Sigmoid colon (tissue), 7 donors: Measurements from ENCODE around the gene LILRA2. TPM values are rescaled to one million over a fixed set of nuclear protein-coding genes. Genes with fewer than 3 reads are reported as not detected.
"Not testable (repeated sequence)": the region's sequence is repeated elsewhere in the genome, so short reads cannot be mapped to it uniquely, and the experiment has no call there.

ENCODE experiments used
- DNase-seq: peaks from one replicate; pipeline ENCODE4 v3.0.0-alpha.2; 2019
- H3K27ac ChIP-seq, 4 donors: fragments of 200-600 bp; sonication (generic); one replicate each; pipeline ENCODE4 v1.5.1; 2016 to 2019; ENCODE audit warnings: mild to moderate bottlenecking in 1 of 4
- H3K27me3 ChIP-seq, 3 donors: fragments of 200-600 bp; sonication (generic); one replicate each; pipeline ENCODE4 v1.5.1; 2019; ENCODE audit warnings: mild to moderate bottlenecking in 1 of 3
- H3K36me3 ChIP-seq, 4 donors: fragments of 200-600 bp; sonication (generic); one replicate each; pipeline ENCODE4 v1.5.1; 2016 to 2019
- H3K4me1 ChIP-seq, 4 donors: fragments of 200-600 bp; sonication (generic); one replicate each; pipeline ENCODE4 v1.5.1; 2017 to 2019
- H3K4me3 ChIP-seq, 4 donors: fragments of 200-600 bp; sonication (generic); one replicate each; pipeline ENCODE4 v1.5.1; 2017 to 2019; ENCODE audit warnings: mild to moderate bottlenecking in 2 of 4, moderate library complexity in 1 of 4
- H3K9me3 ChIP-seq, 4 donors: fragments of 200-600 bp in 3 of 4; sonication (generic) in 3 of 4; one replicate each; pipeline versions ENCODE4 v1.5.1 to v1.6.1; 2013 to 2019
- EP300 ChIP-seq, 4 donors: sonication (generic); formaldehyde crosslinking; IDR thresholded peaks; one replicate each; pipeline ENCODE4 v1.6.1; 2017; ENCODE audit warnings: antibody characterized with exemption in 4 of 4
- POLR2A ChIP-seq, 2 donors: fragments of 450-650 bp; IDR thresholded peaks; one replicate each; pipeline ENCODE4 v1.6.1; 2016; ENCODE audit warnings: antibody characterized with exemption in 2 of 2, mild to moderate bottlenecking in 2 of 2, moderate library complexity in 2 of 2
- POLR2AphosphoS5 ChIP-seq, 4 donors: sonication (generic); formaldehyde crosslinking; IDR thresholded peaks; one replicate each; pipeline ENCODE4 v1.6.1; 2017; ENCODE audit warnings: antibody characterized with exemption in 4 of 4
- WGBS, 2 donors: extraction: QIAGEN DNeasy Blood & Tissue Kit; methylation state at CpG; one replicate each; pipeline ENCODE4 v1.1.7; 2013; 5-methylcytosine and 5-hydroxymethylcytosine counted together
- intact Hi-C: fragments of 100-400 bp; cut with DNase I; formaldehyde crosslinking; loops from one replicate; pipeline ENCODE4 v1.15.1; 2023
- polyA plus RNA-seq, 3 donors: library from polyadenylated mRNA; stranded (reverse); fragments of 200-250 nt; gene quantifications; one replicate each; pipeline ENCODE4 v1.2.3, GENCODE V29; 2013
- total RNA-seq, 4 donors: library from RNA; depleted of rRNA; stranded (reverse); fragments of >200 nt; gene quantifications; one replicate each; pipeline ENCODE4 v1.1.0, GENCODE V29; 2016
- TF ChIP-seq, protein P1 (sequence below), 4 experiments: fragments of 450-650 bp in 3 of 4; fragments of 200-600 bp in 1 of 4; IDR thresholded peaks; one replicate each; pipeline ENCODE4 v1.5.1; 2016 to 2019; ENCODE audit warnings: antibody characterized with exemption in 4 of 4, mild to moderate bottlenecking in 3 of 4, moderate library complexity in 2 of 4
- donor health status: healthy with polysubstance abuse.
- donor health status: Bipolar disorder and iron deficiency.
- donor health status: healthy.

Gene LILRA2
- total and polyA plus RNA-seq, 7 donors = 0.66 to 3.4 (median 3.2) TPM; not detected in 1

DNA sequence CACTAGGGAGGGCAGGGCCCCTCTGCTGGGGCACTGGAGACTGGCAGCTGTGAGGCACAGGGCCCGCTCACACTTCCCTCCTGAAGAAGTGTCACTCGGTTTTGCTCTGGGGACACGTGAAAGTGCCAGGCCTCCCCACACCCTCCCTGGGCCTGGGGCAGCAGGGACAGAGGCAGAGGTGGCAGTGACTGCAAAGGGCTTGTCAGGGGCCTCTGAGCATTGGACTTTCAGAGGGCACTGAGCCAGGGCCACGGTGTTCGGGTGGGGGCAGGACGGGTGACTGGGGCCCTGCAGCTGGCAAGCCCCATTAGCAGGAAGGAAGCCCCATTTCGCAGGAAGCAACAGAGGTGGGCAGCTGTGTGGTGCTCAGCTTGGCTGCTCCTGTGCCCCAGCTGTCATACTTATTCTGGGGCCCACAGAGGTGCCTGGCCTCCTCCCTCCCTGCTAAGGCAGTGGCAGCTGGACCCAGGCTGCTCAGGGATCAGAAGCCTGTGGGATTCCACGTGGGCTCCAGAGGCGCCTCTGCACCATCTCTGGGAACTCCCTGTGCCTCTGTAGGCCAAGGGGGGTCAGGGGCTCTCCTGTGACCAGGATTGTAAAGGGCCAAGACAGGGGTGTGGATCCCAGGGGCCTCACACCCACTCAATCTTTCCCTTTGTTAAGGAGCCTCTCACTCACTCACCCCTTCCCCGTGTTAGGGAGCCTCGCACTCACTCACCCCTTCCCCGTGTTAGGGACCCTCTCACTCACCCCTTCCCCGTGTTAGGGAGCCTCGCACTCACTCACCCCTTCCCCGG lies 51.5 kb downstream of the LILRA2 start:
- H3K9me3 ChIP-seq, H3K4me3 ChIP-seq, DNase-seq, intact Hi-C loops, H3K27ac ChIP-seq, H3K36me3 ChIP-seq, H3K27me3 ChIP-seq, H3K4me1 ChIP-seq: not testable (repeated sequence)
- 54 to 69% methylated on average over 10 to 14 of the region's 15 CpGs for WGBS, 2 donors

GRCh38 chr19:54626757-54627156 lies 53.2 kb downstream of the LILRA2 start:
- TF ChIP-seq POLR2AphosphoS5 (IDR thresholded peaks at IDR 0.05) = no peak
- TF ChIP-seq POLR2A (IDR thresholded peaks at IDR 0.05) = no peak
- TF ChIP-seq, protein P1, sequence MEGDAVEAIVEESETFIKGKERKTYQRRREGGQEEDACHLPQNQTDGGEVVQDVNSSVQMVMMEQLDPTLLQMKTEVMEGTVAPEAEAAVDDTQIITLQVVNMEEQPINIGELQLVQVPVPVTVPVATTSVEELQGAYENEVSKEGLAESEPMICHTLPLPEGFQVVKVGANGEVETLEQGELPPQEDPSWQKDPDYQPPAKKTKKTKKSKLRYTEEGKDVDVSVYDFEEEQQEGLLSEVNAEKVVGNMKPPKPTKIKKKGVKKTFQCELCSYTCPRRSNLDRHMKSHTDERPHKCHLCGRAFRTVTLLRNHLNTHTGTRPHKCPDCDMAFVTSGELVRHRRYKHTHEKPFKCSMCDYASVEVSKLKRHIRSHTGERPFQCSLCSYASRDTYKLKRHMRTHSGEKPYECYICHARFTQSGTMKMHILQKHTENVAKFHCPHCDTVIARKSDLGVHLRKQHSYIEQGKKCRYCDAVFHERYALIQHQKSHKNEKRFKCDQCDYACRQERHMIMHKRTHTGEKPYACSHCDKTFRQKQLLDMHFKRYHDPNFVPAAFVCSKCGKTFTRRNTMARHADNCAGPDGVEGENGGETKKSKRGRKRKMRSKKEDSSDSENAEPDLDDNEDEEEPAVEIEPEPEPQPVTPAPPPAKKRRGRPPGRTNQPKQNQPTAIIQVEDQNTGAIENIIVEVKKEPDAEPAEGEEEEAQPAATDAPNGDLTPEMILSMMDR (IDR thresholded peaks at IDR 0.05) = no peak
- TF ChIP-seq EP300 (IDR thresholded peaks at IDR 0.05) = no peak
- 77 to 84% methylated on average over 8 of the region's 8 CpGs for WGBS, 2 donors

DNA sequence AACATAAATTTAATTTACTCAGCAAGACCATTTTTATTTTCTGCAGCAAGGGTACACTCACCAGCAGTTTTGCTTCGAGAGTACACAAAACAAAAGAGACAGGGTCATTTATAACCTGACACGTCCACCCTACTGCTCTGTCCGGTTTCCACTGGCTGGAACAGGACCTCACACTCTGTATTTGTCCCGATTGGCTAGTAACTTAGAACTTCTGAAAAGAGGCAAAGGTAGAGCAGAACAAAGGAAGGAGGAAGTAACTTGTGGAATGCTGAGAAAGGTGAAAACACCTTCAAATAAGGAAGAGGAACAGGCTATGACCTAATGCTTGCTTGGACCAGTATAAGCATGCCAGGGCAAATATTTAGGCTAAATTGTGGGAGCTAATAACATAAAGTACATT lies 54.3 kb downstream of the LILRA2 start:
- H3K36me3 ChIP-seq, DNase-seq, H3K27me3 ChIP-seq, H3K4me3 ChIP-seq, H3K9me3 ChIP-seq, H3K27ac ChIP-seq, H3K4me1 ChIP-seq, intact Hi-C loops: not testable (repeated sequence)
- 39 to 66% methylated on average over 4 of the region's 4 CpGs for WGBS, 2 donors

More at GRCh38 chr19:54626757-54627156, 53.2 kb downstream of the LILRA2 start:
- no peak for DNase-seq
- Histone ChIP-seq H3K4me3 (no peak overlapping the region), H3K27ac (no peak overlapping the region), H3K36me3 (no peaks in the 10 kb centered on the region), H3K9me3 (peaks cover 0 to 4% (median 0%) of the 10 kb centered on the region in 4 donors), H3K27me3 (no peaks in the 10 kb centered on the region), H3K4me1 (no peaks in the 10 kb centered on the region)
- intact Hi-C loops = no loop called here

- DNase-seq, intact Hi-C loops, H3K9me3 ChIP-seq, H3K4me1 ChIP-seq, H3K27ac ChIP-seq, H3K27me3 ChIP-seq, H3K36me3 ChIP-seq: not testable (repeated sequence)
- WGBS, 2 donors = 52 to 73% methylated on average over 9 of the region's 9 CpGs
- peak within 1 kb of the TSS in 1 of 4 donors; percentile 17 for H3K4me3 ChIP-seq
Measured at GRCh38 chr19:54630262-54630661, 56.7 kb downstream of the LILRA2 start, which contains the start of gene LILRB1. Gene LILRB1 (plus strand): TSS chr19:54630484. CDS start chr19:54631074, 590 bp downstream.

DNA sequence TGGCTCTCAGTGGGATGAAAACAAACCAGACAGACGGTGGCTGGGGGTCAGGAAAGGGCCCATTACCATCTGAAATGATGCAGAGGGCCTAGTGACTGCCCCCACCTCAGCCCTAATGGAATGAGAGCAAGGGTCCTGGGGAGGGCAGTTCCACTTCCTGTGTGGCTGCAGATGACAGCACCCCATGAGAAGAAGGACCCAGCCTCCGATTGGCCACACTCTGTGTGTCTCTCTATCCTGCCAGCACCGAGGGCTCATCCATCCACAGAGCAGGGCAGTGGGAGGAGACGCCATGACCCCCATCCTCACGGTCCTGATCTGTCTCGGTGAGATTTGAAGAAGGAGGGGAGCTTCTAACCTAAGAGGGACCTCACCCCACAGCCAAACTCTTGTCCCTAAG lies 57.2 kb downstream of the LILRA2 start:
- 55 to 57% methylated on average over 6 of the region's 6 CpGs for WGBS, 2 donors
- Histone ChIP-seq H3K27me3 (peaks cover 0 to 6% (median 6%) of the 10 kb centered on the region in 3 donors), H3K4me3 (peak overlapping the region in 1 of 4 donors; percentile 17), H3K27ac (no peak overlapping the region), H3K36me3 (no peaks in the 10 kb centered on the region), H3K9me3 (peaks cover 0 to 4% (median 0%) of the 10 kb centered on the region in 4 donors), H3K4me1 (no peaks in the 10 kb centered on the region)
- DNase-seq = no peak
- TF ChIP-seq POLR2A (IDR thresholded peaks at IDR 0.05) = no peak
- intact Hi-C loops = no loop called here

DNA sequence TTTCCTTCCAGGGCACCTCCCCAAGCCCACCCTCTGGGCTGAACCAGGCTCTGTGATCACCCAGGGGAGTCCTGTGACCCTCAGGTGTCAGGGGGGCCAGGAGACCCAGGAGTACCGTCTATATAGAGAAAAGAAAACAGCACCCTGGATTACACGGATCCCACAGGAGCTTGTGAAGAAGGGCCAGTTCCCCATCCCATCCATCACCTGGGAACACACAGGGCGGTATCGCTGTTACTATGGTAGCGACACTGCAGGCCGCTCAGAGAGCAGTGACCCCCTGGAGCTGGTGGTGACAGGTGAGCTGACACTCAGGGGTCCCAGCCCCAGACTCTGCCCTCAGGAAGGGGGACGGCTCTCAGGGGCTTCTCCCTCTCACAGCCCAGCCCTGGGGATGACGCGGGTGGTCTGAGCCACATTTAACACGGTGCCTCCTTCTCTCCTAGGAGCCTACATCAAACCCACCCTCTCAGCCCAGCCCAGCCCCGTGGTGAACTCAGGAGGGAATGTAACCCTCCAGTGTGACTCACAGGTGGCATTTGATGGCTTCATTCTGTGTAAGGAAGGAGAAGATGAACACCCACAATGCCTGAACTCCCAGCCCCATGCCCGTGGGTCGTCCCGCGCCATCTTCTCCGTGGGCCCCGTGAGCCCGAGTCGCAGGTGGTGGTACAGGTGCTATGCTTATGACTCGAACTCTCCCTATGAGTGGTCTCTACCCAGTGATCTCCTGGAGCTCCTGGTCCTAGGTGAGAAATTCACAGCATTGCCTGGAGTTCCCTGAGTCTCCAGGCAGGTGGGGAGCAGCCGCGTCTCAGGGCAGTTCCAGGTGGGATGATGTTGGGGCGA lies 58.1 kb downstream of the LILRA2 start:
- H3K9me3 ChIP-seq, H3K27me3 ChIP-seq, H3K4me3 ChIP-seq, intact Hi-C loops, H3K4me1 ChIP-seq, DNase-seq, H3K36me3 ChIP-seq, H3K27ac ChIP-seq: not testable (repeated sequence)
- 77 to 82% methylated on average over 23 of the region's 23 CpGs for WGBS, 2 donors

DNA sequence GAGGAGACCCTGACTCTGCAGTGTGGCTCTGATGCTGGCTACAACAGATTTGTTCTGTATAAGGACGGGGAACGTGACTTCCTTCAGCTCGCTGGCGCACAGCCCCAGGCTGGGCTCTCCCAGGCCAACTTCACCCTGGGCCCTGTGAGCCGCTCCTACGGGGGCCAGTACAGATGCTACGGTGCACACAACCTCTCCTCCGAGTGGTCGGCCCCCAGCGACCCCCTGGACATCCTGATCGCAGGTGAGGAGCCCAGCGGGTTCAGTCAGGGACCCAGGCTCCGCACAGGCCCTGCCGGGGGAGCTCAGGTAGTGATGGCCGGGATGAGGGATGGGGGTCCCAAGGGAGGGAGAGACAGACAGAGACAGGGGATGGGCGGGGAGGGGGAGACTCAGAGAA lies 58.9 kb downstream of the LILRA2 start:
- intact Hi-C loops, H3K27me3 ChIP-seq: not testable (repeated sequence)
- WGBS, 2 donors = 76 to 83% methylated on average over 16 of the region's 16 CpGs

More for the DNA sequence above, 58.9 kb downstream of the LILRA2 start:
- not testable (repeated sequence) for H3K27ac ChIP-seq, DNase-seq, H3K36me3 ChIP-seq, H3K4me3 ChIP-seq, H3K9me3 ChIP-seq, H3K4me1 ChIP-seq
